HCT116 (cell line): ENCODE results near the gene PSME1. TPM values are rescaled to one million over a fixed set of nuclear protein-coding genes. Genes with fewer than 3 reads are reported as not detected.

ENCODE experiments used
- ATAC-seq: fragments of 200-7000 bp; cut with Tn5 transposase; 2 replicates; pipeline ENCODE4 v1.9.1; 2020; ENCODE audit warnings: mild to moderate bottlenecking, moderate library complexity
- BruUV-seq: library from RNA; stranded (reverse); fragments of 400-500 nt; replicated peaks from 2 replicates; lab custom pipeline; 2021; lab: Mats Ljungman, UMichigan
- CTCF ChIA-PET: fragments of 300-600 bp; sonication (Branson Sonifier 250); formaldehyde crosslinking; loops from one replicate; lab custom pipeline; 2021; ENCODE audit warnings: antibody characterized with exemption; lab: Charles Lee
- POLR2A ChIA-PET: fragments of 300-600, 350-600 bp; sonication (Branson Sonifier 250); formaldehyde crosslinking; loops from one replicate; lab custom pipeline; 2021; ENCODE audit warnings: antibody characterized with exemption; lab: Charles Lee
- RAD21 ChIA-PET, 2 experiments: fragments of 300-600 bp; sonication (Branson Sonifier 250); formaldehyde crosslinking; loops; one replicate each; lab custom pipeline; 2023; ENCODE audit warnings: low total read pairs in 2 of 2; ENCODE audit not compliant: uncharacterized antibody in 2 of 2, unreplicated experiment in 2 of 2, low non-redundant PET in 1 of 2; lab: Charles Lee
- DNase-seq: peaks from one replicate; pipeline ENCODE4 v3.0.0-alpha.2; 2010; ENCODE audit warnings: low read depth, low spot score
- H2AFZ ChIP-seq: fragments of 200-600 bp; shearing (Covaris generic), sonication (generic); 2 replicates; pipeline ENCODE4 v1.6.1; 2017; ENCODE audit warnings: low read depth, mixed run types, mixed read lengths, antibody characterized with exemption, low read length; ENCODE audit not compliant: poor library complexity, severe bottlenecking
- H3K27ac ChIP-seq: 2 replicates; pipeline ENCODE4 v1.5.1; 2012; ENCODE audit warnings: low read depth, low read length
- H3K27me3 ChIP-seq: fragments of 200-600 bp; sonication (generic); 2 replicates; pipeline ENCODE4 v1.6.1; 2016; ENCODE audit warnings: mixed run types, low read length, mixed read lengths; ENCODE audit not compliant: insufficient read depth
- H3K36me3 ChIP-seq, 2 experiments: fragments of 200-500 bp in 1 of 2; fragments of 200-600 bp in 1 of 2; sonication (Bioruptor generic) in 1 of 2; sonication (generic) in 1 of 2; 2 replicates each; pipeline versions ENCODE4 v1.5.1 to v1.6.1; 2014 to 2016; ENCODE audit warnings: low read length in 2 of 2, inconsistent platforms in 1 of 2, mixed read lengths in 1 of 2, mixed run types in 1 of 2; ENCODE audit not compliant: insufficient read depth in 2 of 2, control insufficient read depth in 1 of 2
- H3K4me1 ChIP-seq, 2 experiments: fragments of 200-600 bp in 1 of 2; sonication (generic) in 1 of 2; 2 replicates each; pipeline versions ENCODE4 v1.5.1 to v1.6.1; 2012 to 2017; ENCODE audit warnings: low read length in 2 of 2, inconsistent platforms in 1 of 2, mild to moderate bottlenecking in 1 of 2, mixed read lengths in 1 of 2, mixed run types in 1 of 2, moderate library complexity in 1 of 2; ENCODE audit not compliant: insufficient read depth in 2 of 2, control insufficient read depth in 1 of 2
- H3K4me2 ChIP-seq: fragments of 200-600 bp; sonication (generic); 2 replicates; pipeline ENCODE4 v1.6.1; 2017; ENCODE audit warnings: mixed run types, low read length, mixed read lengths
- H3K4me3 ChIP-seq, 2 experiments: fragments of 200-600 bp in 1 of 2; sonication (generic) in 1 of 2; replicated peaks in 1 of 2; 2 replicates each; pipeline ENCODE4 v1.5.1; 2011 to 2016; ENCODE audit warnings: low read length in 2 of 2, control low read depth in 1 of 2, low read depth in 1 of 2, mild to moderate bottlenecking in 1 of 2, mixed read lengths in 1 of 2, mixed run types in 1 of 2
- H3K79me2 ChIP-seq: fragments of 200-600 bp; sonication (generic); 2 replicates; pipeline ENCODE4 v1.6.1; 2017; ENCODE audit warnings: mild to moderate bottlenecking, mixed run types, low read length, moderate library complexity, mixed read lengths; ENCODE audit not compliant: insufficient read depth
- H3K9ac ChIP-seq: fragments of 200-600 bp; sonication (generic); 2 replicates; pipeline ENCODE4 v1.6.1; 2016; ENCODE audit warnings: low read length, mixed read lengths
- H3K9me2 ChIP-seq: fragments of 200-600 bp; sonication (generic), shearing (Covaris generic); 2 replicates; pipeline ENCODE4 v1.6.1; 2017; ENCODE audit warnings: mixed run types, mild to moderate bottlenecking, moderate library complexity; ENCODE audit not compliant: insufficient read depth
- H3K9me3 ChIP-seq, 2 experiments: fragments of 200-500 bp in 1 of 2; fragments of 200-600 bp in 1 of 2; sonication (Bioruptor generic) in 1 of 2; sonication (generic) in 1 of 2; 2 replicates each; pipeline ENCODE4 v1.6.1; 2014 to 2017; ENCODE audit warnings: low read length in 2 of 2, mixed read lengths in 2 of 2, inconsistent platforms in 1 of 2, low read depth in 1 of 2, mild to moderate bottlenecking in 1 of 2, mixed run types in 1 of 2, moderate library complexity in 1 of 2; ENCODE audit not compliant: control insufficient read depth in 1 of 2, insufficient read depth in 1 of 2
- H4K20me1 ChIP-seq: fragments of 200-600 bp; sonication (generic), shearing (Covaris generic); 2 replicates; pipeline ENCODE4 v1.6.1; 2017; ENCODE audit warnings: mixed run types, mild to moderate bottlenecking, moderate library complexity; ENCODE audit not compliant: insufficient read depth
- EZH2 ChIP-seq: fragments of 200-600 bp; sonication (generic); IDR thresholded peaks from 2 replicates; pipeline ENCODE4 v1.6.1; 2017; ENCODE audit warnings: antibody characterized with exemption, mixed run types
- FOSL1 ChIP-seq: IDR thresholded peaks from 2 replicates; pipeline ENCODE4 v1.6.1; 2012; ENCODE audit warnings: low read depth
- MAX ChIP-seq: IDR thresholded peaks from 2 replicates; pipeline ENCODE4 v1.6.1; 2012
- POLR2AphosphoS5 ChIP-seq: IDR thresholded peaks from 2 replicates; pipeline ENCODE4 v1.6.1; 2011; ENCODE audit warnings: mild to moderate bottlenecking, low read depth, low read length, moderate library complexity
- SIN3A ChIP-seq: IDR thresholded peaks from 2 replicates; pipeline ENCODE4 v1.6.1; 2012; ENCODE audit warnings: low read depth
- SP1 ChIP-seq: IDR thresholded peaks from 2 replicates; pipeline ENCODE4 v1.6.1; 2012; ENCODE audit warnings: low read depth
- SRF ChIP-seq: IDR thresholded peaks from 2 replicates; pipeline ENCODE4 v1.6.1; 2012; ENCODE audit warnings: low read depth
- ZFX ChIP-seq: fragments of 450-650 bp; IDR thresholded peaks from 2 replicates; pipeline ENCODE4 v1.6.1; 2017
- ZNF274 ChIP-seq: fragments of 200-500 bp; sonication (Bioruptor generic); IDR thresholded peaks from 2 replicates; pipeline ENCODE4 v1.6.1; 2014; ENCODE audit warnings: mild to moderate bottlenecking, low read depth, low read length, inconsistent platforms
- intact Hi-C: fragments of 100-400 bp; cut with micrococcal nuclease; formaldehyde crosslinking; loops from 2 replicates; pipeline ENCODE4 v1.10.0; 2022
- total RNA-seq: library from RNA; stranded (reverse); gene quantifications from one replicate; pipeline ENCODE4 v1.2.1, GENCODE V29; 2021; ENCODE audit not compliant: unreplicated experiment
- TF ChIP-seq, protein P1 (sequence below): IDR thresholded peaks from 2 replicates; pipeline ENCODE4 v1.6.1; 2012

The PSME1 gene
- total RNA-seq, 1 experiment from 2014 or later, result 174 TPM

DNA sequence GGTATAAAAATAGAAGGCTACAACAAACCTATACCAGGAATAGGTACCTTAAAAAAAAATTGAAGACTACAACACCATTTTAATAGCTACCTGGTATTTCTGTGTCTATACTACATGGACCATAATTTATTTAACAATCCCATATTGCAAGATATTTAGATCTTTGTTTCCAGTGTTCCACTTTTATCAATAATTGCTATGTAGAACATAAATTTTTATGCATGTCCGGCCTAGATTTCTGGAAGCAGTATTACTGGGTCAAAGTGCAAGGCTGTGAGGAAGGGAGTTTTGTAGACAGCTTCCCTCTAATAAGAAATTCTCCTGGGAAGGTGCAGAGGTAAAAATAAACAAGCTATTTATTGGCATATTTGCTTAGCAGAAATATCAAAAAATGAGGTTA is 25.5 kb upstream of the PSME1 start:
- H2AFZ ChIP-seq, result no peak overlapping the region
- no peak for TF ChIP-seq SRF
- no peak for TF ChIP-seq ZNF274
- TF ChIP-seq ZFX, result no peak
- TF ChIP-seq EZH2, result no peak
- TF ChIP-seq SIN3A, result no peak
- no peak for TF ChIP-seq FOSL1
- no peak for TF ChIP-seq POLR2AphosphoS5
- no peak for TF ChIP-seq SP1
- TF ChIP-seq, protein P1, sequence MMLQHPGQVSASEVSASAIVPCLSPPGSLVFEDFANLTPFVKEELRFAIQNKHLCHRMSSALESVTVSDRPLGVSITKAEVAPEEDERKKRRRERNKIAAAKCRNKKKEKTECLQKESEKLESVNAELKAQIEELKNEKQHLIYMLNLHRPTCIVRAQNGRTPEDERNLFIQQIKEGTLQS, result no peak
- TF ChIP-seq MAX, result no peak
- TF ChIP-seq, all 23 proteins: peak for 0
- H3K36me3 ChIP-seq, result no peaks in the 10 kb centered on the region
- H3K9ac ChIP-seq, result no peak overlapping the region
- no TSS peak for BruUV-seq
- no peak overlapping the region for H3K4me2 ChIP-seq
- H3K79me2 ChIP-seq, result peaks cover 2% of the 10 kb centered on the region; the same call in 1 of the 2 replicates
- no peaks in the 10 kb centered on the region for H3K9me2 ChIP-seq
- ChIA-PET CTCF (interaction anchor here (0.9 to 5.5 kb wide), 5 partner anchors 18 to 186 kb away, joined by 3 to 116 read pairs (median 6); partner anchors contain the start of genes IRF9 and PCK2), POLR2A (interaction anchor here (1.2 to 1.9 kb wide), 3 partner anchors 15 to 31 kb away, joined by 4 to 5 read pairs (median 5); partner anchors contain the start of genes EMC9 and PCK2), RAD21 (interaction anchor here in 1 of 2 experiments (0.6 kb wide), 1 partner anchor 164 kb away, joined by 4 read pairs; no protein-coding TSS in a partner anchor)
- no peak overlapping the region for H3K27ac ChIP-seq
- intact Hi-C loops, result loop anchor here (5.0 kb wide), 1 partner anchor 102 kb away; the partner anchor contains the start of gene CHMP4A
- DNase-seq, result no peak
- H3K9me3 ChIP-seq, result no peaks in the 10 kb centered on the region; a peak in 1 of 4 replicates
- H3K4me3 ChIP-seq, result no peak overlapping the region
- H3K27me3 ChIP-seq, result no peaks in the 10 kb centered on the region
- ATAC-seq, result no peak
- peaks cover 2 to 19% of the 10 kb centered on the region in 2 experiments; a peak in 3 of 4 replicates for H3K4me1 ChIP-seq
- no peaks in the 10 kb centered on the region for H4K20me1 ChIP-seq
